ENCODE data around the gene YPEL1. TPM values are rescaled to one million over a fixed set of nuclear protein-coding genes. Genes with fewer than 3 reads are reported as not detected.

Gene YPEL1
- total and polyA plus RNA-seq, 2 of the 13 experiments (the other 11 are each of a cell fraction or from before 2014, with no cell fraction given), result 0.33 to 2.5 TPM

DNA sequence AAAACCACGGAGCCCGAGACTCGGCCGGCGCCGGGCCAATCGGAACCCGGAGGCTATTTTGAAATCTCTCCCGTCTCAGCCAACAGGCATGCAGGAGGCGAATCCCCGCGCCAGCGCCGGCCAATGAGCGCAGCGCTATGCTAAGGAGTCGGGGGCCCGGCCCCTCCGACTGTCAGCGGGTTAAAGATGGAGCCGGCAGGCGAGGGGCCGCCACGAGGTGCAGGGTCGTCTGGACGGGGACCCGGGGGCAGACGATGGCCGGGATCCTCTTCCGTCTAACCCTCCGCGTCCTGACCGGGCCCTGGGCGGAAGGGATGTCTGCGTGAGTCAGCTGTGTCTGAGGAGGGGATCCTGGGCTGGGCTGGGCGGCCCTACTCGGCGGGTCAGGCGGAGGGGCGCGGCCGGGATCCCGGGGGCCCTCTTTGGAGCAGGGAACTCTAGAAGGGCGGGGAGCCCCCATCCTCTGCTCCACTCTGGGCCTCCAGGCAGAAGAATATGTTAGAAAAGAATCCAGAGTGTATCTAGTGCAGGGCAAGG, 83.5 kb downstream of the YPEL1 start (continued):
- TF ChIP-seq, protein P1, sequence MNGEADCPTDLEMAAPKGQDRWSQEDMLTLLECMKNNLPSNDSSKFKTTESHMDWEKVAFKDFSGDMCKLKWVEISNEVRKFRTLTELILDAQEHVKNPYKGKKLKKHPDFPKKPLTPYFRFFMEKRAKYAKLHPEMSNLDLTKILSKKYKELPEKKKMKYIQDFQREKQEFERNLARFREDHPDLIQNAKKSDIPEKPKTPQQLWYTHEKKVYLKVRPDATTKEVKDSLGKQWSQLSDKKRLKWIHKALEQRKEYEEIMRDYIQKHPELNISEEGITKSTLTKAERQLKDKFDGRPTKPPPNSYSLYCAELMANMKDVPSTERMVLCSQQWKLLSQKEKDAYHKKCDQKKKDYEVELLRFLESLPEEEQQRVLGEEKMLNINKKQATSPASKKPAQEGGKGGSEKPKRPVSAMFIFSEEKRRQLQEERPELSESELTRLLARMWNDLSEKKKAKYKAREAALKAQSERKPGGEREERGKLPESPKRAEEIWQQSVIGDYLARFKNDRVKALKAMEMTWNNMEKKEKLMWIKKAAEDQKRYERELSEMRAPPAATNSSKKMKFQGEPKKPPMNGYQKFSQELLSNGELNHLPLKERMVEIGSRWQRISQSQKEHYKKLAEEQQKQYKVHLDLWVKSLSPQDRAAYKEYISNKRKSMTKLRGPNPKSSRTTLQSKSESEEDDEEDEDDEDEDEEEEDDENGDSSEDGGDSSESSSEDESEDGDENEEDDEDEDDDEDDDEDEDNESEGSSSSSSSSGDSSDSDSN (CRISPR knock-in tag; IDR thresholded peaks at IDR 0.05), result peak; percentile 24; the same call in 1 of the 2 replicates
- TF ChIP-seq MTF2 (CRISPR knock-in tag; IDR thresholded peaks at IDR 0.05; ENCODE audit: borderline replicate concordance) (no peak), RFXAP (CRISPR knock-in tag; IDR thresholded peaks at IDR 0.05; ENCODE audit: borderline replicate concordance) (0 out of 2 replicates have a peak, but pooled peaks have one; percentile 37), NFIB (CRISPR knock-in tag; IDR thresholded peaks at IDR 0.05; ENCODE audit: borderline replicate concordance) (no peak), CCDC6 (CRISPR knock-in tag; IDR thresholded peaks at IDR 0.05) (0 out of 2 replicates have a peak, but pooled peaks have one; percentile 30), ZNF678 (CRISPR knock-in tag; IDR thresholded peaks at IDR 0.05) (no peak), SATB2 (CRISPR knock-in tag; IDR thresholded peaks at IDR 0.05) (0 out of 2 replicates have a peak, but pooled peaks have one; percentile 35), ZNF703 (CRISPR knock-in tag; IDR thresholded peaks at IDR 0.05; ENCODE audit: borderline replicate concordance) (0 out of 2 replicates have a peak, but pooled peaks have one; percentile 82), ZNF567 (CRISPR knock-in tag; IDR thresholded peaks at IDR 0.05; ENCODE audit: borderline replicate concordance) (no peak), GFI1 (CRISPR knock-in tag; IDR thresholded peaks at IDR 0.05; ENCODE audit: borderline replicate concordance) (no peak; the same call in 1 of the 2 replicates), ZNF224 (CRISPR knock-in tag; IDR thresholded peaks at IDR 0.05) (peak; percentile 92; the same call in 1 of the 2 replicates), NFIC (IDR thresholded peaks at IDR 0.05; ENCODE audit: low read length) (no peak), ZMYM4 (CRISPR knock-in tag; IDR thresholded peaks at IDR 0.05) (no peak; the same call in 1 of the 2 replicates), JUND (CRISPR knock-in tag; IDR thresholded peaks at IDR 0.05) (no peak), HNRNPUL1 (IDR thresholded peaks at IDR 0.05; ENCODE audit: low read depth, low read length) (0 out of 2 replicates have a peak, but pooled peaks have one; percentile 53), ZFAT (CRISPR knock-in tag; conservative IDR thresholded peaks at IDR 0.05) (no peak; the same call in 1 of the 2 replicates), ERF (CRISPR knock-in tag; IDR thresholded peaks at IDR 0.05) (peak; percentile 44; the same call in 1 of the 2 replicates), ZNF83 (CRISPR knock-in tag; IDR thresholded peaks at IDR 0.05; ENCODE audit: borderline replicate concordance) (no peak)
- TF ChIP-seq, protein P2, sequence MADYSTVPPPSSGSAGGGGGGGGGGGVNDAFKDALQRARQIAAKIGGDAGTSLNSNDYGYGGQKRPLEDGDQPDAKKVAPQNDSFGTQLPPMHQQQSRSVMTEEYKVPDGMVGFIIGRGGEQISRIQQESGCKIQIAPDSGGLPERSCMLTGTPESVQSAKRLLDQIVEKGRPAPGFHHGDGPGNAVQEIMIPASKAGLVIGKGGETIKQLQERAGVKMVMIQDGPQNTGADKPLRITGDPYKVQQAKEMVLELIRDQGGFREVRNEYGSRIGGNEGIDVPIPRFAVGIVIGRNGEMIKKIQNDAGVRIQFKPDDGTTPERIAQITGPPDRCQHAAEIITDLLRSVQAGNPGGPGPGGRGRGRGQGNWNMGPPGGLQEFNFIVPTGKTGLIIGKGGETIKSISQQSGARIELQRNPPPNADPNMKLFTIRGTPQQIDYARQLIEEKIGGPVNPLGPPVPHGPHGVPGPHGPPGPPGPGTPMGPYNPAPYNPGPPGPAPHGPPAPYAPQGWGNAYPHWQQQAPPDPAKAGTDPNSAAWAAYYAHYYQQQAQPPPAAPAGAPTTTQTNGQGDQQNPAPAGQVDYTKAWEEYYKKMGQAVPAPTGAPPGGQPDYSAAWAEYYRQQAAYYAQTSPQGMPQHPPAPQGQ (CRISPR knock-in tag; IDR thresholded peaks at IDR 0.05; ENCODE audit: borderline replicate concordance), result no peak
- TF ChIP-seq, protein P3, sequence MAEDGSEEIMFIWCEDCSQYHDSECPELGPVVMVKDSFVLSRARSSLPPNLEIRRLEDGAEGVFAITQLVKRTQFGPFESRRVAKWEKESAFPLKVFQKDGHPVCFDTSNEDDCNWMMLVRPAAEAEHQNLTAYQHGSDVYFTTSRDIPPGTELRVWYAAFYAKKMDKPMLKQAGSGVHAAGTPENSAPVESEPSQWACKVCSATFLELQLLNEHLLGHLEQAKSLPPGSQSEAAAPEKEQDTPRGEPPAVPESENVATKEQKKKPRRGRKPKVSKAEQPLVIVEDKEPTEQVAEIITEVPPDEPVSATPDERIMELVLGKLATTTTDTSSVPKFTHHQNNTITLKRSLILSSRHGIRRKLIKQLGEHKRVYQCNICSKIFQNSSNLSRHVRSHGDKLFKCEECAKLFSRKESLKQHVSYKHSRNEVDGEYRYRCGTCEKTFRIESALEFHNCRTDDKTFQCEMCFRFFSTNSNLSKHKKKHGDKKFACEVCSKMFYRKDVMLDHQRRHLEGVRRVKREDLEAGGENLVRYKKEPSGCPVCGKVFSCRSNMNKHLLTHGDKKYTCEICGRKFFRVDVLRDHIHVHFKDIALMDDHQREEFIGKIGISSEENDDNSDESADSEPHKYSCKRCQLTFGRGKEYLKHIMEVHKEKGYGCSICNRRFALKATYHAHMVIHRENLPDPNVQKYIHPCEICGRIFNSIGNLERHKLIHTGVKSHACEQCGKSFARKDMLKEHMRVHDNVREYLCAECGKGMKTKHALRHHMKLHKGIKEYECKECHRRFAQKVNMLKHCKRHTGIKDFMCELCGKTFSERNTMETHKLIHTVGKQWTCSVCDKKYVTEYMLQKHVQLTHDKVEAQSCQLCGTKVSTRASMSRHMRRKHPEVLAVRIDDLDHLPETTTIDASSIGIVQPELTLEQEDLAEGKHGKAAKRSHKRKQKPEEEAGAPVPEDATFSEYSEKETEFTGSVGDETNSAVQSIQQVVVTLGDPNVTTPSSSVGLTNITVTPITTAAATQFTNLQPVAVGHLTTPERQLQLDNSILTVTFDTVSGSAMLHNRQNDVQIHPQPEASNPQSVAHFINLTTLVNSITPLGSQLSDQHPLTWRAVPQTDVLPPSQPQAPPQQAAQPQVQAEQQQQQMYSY (CRISPR knock-in tag; IDR thresholded peaks at IDR 0.05), result no peak
- TF ChIP-seq, protein P4, sequence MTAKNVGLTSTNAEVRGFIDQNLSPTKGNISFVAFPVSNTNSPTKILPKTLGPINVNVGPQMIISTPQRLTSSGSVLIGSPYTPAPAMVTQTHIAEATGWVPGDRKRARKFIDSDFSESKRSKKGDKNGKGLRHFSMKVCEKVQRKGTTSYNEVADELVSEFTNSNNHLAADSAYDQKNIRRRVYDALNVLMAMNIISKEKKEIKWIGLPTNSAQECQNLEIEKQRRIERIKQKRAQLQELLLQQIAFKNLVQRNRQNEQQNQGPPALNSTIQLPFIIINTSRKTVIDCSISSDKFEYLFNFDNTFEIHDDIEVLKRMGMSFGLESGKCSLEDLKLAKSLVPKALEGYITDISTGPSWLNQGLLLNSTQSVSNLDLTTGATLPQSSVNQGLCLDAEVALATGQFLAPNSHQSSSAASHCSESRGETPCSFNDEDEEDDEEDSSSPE (CRISPR knock-in tag; IDR thresholded peaks at IDR 0.05), result peak; percentile 93

All from HepG2 (cell line).